H1 (cell line): ENCODE data around the gene PPARD. TPM values are rescaled to one million over a fixed set of nuclear protein-coding genes. Genes with fewer than 3 reads are reported as not detected.

Source experiments
- CTCF ChIA-PET: fragments of 300-600 bp; sonication (Branson Sonifier 250); formaldehyde crosslinking; loops from one replicate; lab custom pipeline; 2021; ENCODE audit not compliant: partially characterized antibody; lab: Charles Lee
- POLR2A ChIA-PET: fragments of 300-600 bp; sonication (Branson Sonifier 250); formaldehyde crosslinking; loops from one replicate; lab custom pipeline; 2021; ENCODE audit warnings: inconsistent platforms; ENCODE audit not compliant: partially characterized antibody; lab: Charles Lee
- DNase-seq, 2 experiments: peaks; one replicate each; pipeline versions ENCODE4 v3.0.0 to v3.0.0-alpha.2; 2010 to 2022; ENCODE audit warnings: low spot score in 2 of 2, low read depth in 1 of 2, mixed read lengths in 1 of 2
- FAIRE-seq: peaks from 2 replicates; lab custom pipeline; 2011; peaks lifted over from hg19 to GRCh38; lab: Jason Lieb, UNC
- H2AFZ ChIP-seq: 2 replicates; pipeline ENCODE4 v1.8.1; 2012; ENCODE audit warnings: low read length, inconsistent platforms
- H2AK5ac ChIP-seq: 2 replicates; pipeline ENCODE4 v1.6.1; 2013; ENCODE audit warnings: low read depth, low read length
- H2BK120ac ChIP-seq: replicated peaks from 2 replicates; pipeline ENCODE3; 2013; ENCODE audit warnings: low read depth, low read length, inconsistent platforms
- H2BK12ac ChIP-seq: 2 replicates; pipeline ENCODE4 v1.6.1; 2013; ENCODE audit warnings: low read depth, low read length
- H2BK15ac ChIP-seq: 2 replicates; pipeline ENCODE4 v1.6.1; 2013; ENCODE audit warnings: low read length
- H2BK20ac ChIP-seq: 2 replicates; pipeline ENCODE4 v1.6.1; 2013; ENCODE audit warnings: low read length
- H2BK5ac ChIP-seq: 2 replicates; pipeline ENCODE4 v1.6.1; 2013; ENCODE audit warnings: low read depth, low read length
- H3K14ac ChIP-seq: 2 replicates; pipeline ENCODE4 v1.6.1; 2013; ENCODE audit warnings: inconsistent platforms; ENCODE audit not compliant: insufficient read length
- H3K18ac ChIP-seq: 2 replicates; pipeline ENCODE4 v1.6.1; 2013; ENCODE audit warnings: low read length; ENCODE audit errors: extremely low read depth
- H3K23ac ChIP-seq: 2 replicates; pipeline ENCODE4 v1.6.1; 2013; ENCODE audit warnings: inconsistent platforms; ENCODE audit not compliant: insufficient read length
- H3K23me2 ChIP-seq: 2 replicates; pipeline ENCODE4 v1.6.1; 2013; ENCODE audit warnings: low read depth, low read length
- H3K27ac ChIP-seq: 2 replicates; pipeline ENCODE4 v1.6.1; 2011; ENCODE audit warnings: low read depth, low read length, inconsistent platforms
- H3K27me3 ChIP-seq, 4 experiments: replicated peaks in 1 of 4; 1 replicate in 1 of 4; 2 replicates in 3 of 4; pipeline versions ENCODE4 v1.6.1 to v1.8.1; 2011 to 2013; ENCODE audit warnings: low read length in 3 of 4, mild to moderate bottlenecking in 3 of 4, inconsistent platforms in 2 of 4, mixed read lengths in 2 of 4, moderate library complexity in 1 of 4; ENCODE audit not compliant: control insufficient read depth in 3 of 4, insufficient read depth in 3 of 4; ENCODE audit errors: extremely low read depth in 1 of 4
- H3K36me3 ChIP-seq, 4 experiments: 2 replicates each; pipeline versions ENCODE4 v1.6.1 to v1.8.1; 2011 to 2013; ENCODE audit warnings: mild to moderate bottlenecking in 4 of 4, low read length in 3 of 4, moderate library complexity in 2 of 4, control low read depth in 1 of 4, inconsistent platforms in 1 of 4; ENCODE audit not compliant: insufficient read depth in 4 of 4, control insufficient read depth in 2 of 4
- H3K4ac ChIP-seq: replicated peaks from 2 replicates; pipeline ENCODE3; 2013; ENCODE audit warnings: low read length, low read depth, mixed read lengths, inconsistent platforms; ENCODE audit not compliant: insufficient read length
- H3K4me1 ChIP-seq, 4 experiments: replicated peaks in 1 of 4; 1 replicate in 1 of 4; 2 replicates in 3 of 4; pipeline versions ENCODE4 v1.6.1 to v1.8.1; 2011 to 2013; ENCODE audit warnings: low read length in 3 of 4, inconsistent platforms in 2 of 4, mixed read lengths in 1 of 4; ENCODE audit not compliant: insufficient read depth in 4 of 4, control insufficient read depth in 3 of 4
- H3K4me2 ChIP-seq, 2 experiments: 2 replicates each; pipeline versions ENCODE4 v1.6.1 to v1.8.1; 2011 to 2013; ENCODE audit warnings: low read depth in 2 of 2, low read length in 2 of 2, control low read depth in 1 of 2, inconsistent platforms in 1 of 2, mild to moderate bottlenecking in 1 of 2; ENCODE audit not compliant: insufficient read depth in 1 of 2
- H3K4me3 ChIP-seq, 4 experiments: fragments of 200-600, 300-600 bp in 1 of 4; sonication (generic), shearing (Covaris generic), sonication (Bioruptor Twin) in 1 of 4; 2 replicates each; pipeline versions ENCODE4 v1.5.1 to v1.8.1; 2011 to 2016; ENCODE audit warnings: low read length in 4 of 4, low read depth in 3 of 4, control low read depth in 2 of 4, inconsistent platforms in 2 of 4, mild to moderate bottlenecking in 2 of 4, mixed read lengths in 1 of 4, moderate library complexity in 1 of 4; ENCODE audit not compliant: insufficient read depth in 2 of 4; ENCODE audit errors: extremely low read depth in 1 of 4
- H3K56ac ChIP-seq: replicated peaks from 2 replicates; pipeline ENCODE3; 2013; ENCODE audit warnings: low read depth, mild to moderate bottlenecking, mixed read lengths, low read length, inconsistent platforms; ENCODE audit not compliant: insufficient read length
- H3K79me1 ChIP-seq: 2 replicates; pipeline ENCODE4 v1.6.1; 2013; ENCODE audit warnings: low read depth, low read length, control low read depth
- H3K79me2 ChIP-seq, 2 experiments: 2 replicates each; pipeline versions ENCODE4 v1.6.1 to v1.8.1; 2012 to 2013; ENCODE audit warnings: low read length in 2 of 2, mild to moderate bottlenecking in 2 of 2, inconsistent platforms in 1 of 2; ENCODE audit not compliant: insufficient read depth in 2 of 2, control insufficient read depth in 1 of 2
- H3K9ac ChIP-seq, 4 experiments: replicated peaks in 1 of 4; 1 replicate in 1 of 4; 2 replicates in 3 of 4; pipeline versions ENCODE4 v1.6.1 to v1.8.1; 2011 to 2013; ENCODE audit warnings: low read depth in 3 of 4, low read length in 3 of 4, control low read depth in 2 of 4, mild to moderate bottlenecking in 2 of 4, moderate library complexity in 2 of 4, inconsistent platforms in 1 of 4; ENCODE audit errors: extremely low read depth in 1 of 4
- H3K9me3 ChIP-seq, 2 experiments: 2 replicates each; pipeline versions ENCODE4 v1.6.1 to v1.8.1; 2012 to 2013; ENCODE audit warnings: mild to moderate bottlenecking in 2 of 2, moderate library complexity in 2 of 2, control low read depth in 1 of 2, inconsistent platforms in 1 of 2, low read depth in 1 of 2, low read length in 1 of 2, mixed read lengths in 1 of 2; ENCODE audit not compliant: insufficient read depth in 2 of 2
- H4K20me1 ChIP-seq, 2 experiments: replicated peaks in 1 of 2; 2 replicates each; pipeline versions ENCODE3 to v1.8.1; 2011 to 2013; ENCODE audit warnings: inconsistent platforms in 2 of 2, low read length in 2 of 2, mild to moderate bottlenecking in 1 of 2; ENCODE audit not compliant: insufficient read depth in 2 of 2, control insufficient read depth in 1 of 2
- H4K5ac ChIP-seq: 2 replicates; pipeline ENCODE4 v1.6.1; 2013; ENCODE audit warnings: low read length, low read depth, mixed read lengths, inconsistent platforms; ENCODE audit not compliant: insufficient read length
- H4K8ac ChIP-seq: 2 replicates; pipeline ENCODE4 v1.8.0; 2013; ENCODE audit warnings: mild to moderate bottlenecking, moderate library complexity, low read length, inconsistent platforms; ENCODE audit not compliant: insufficient read depth; ENCODE audit errors: extremely low read depth
- H4K91ac ChIP-seq: replicated peaks from 2 replicates; pipeline ENCODE3; 2013; ENCODE audit warnings: low read length, mixed read lengths, inconsistent platforms; ENCODE audit not compliant: insufficient read length
- CBX5 ChIP-seq: fragments of 300-800, 300-1000 bp; sonication (generic); IDR thresholded peaks from 2 replicates; pipeline ENCODE4 v1.7.1; 2016; ENCODE audit warnings: antibody characterized with exemption, low read length, low read depth
- CHD1 ChIP-seq: IDR thresholded peaks from 2 replicates; pipeline ENCODE4 v1.6.1; 2012; ENCODE audit warnings: low read depth, low read length, improper control_type of control experiment
- EGR1 ChIP-seq: IDR thresholded peaks from 2 replicates; pipeline ENCODE4 v1.6.1; 2011; ENCODE audit warnings: low read depth, low read length, borderline replicate concordance
- JUN ChIP-seq: IDR thresholded peaks from 2 replicates; pipeline ENCODE4 v1.6.1; 2011; ENCODE audit warnings: low read depth, mild to moderate bottlenecking, improper control_type of control experiment, low read length
- KDM4A ChIP-seq: IDR thresholded peaks from one replicate; pipeline ENCODE4 v1.7.1; 2012; ENCODE audit warnings: low read depth, mild to moderate bottlenecking, moderate library complexity, low read length, inconsistent platforms; ENCODE audit not compliant: severe bottlenecking
- NANOG ChIP-seq: IDR thresholded peaks from 2 replicates; pipeline ENCODE4 v1.6.1; 2011; ENCODE audit warnings: low read length, low read depth, mild to moderate bottlenecking, inconsistent platforms; ENCODE audit not compliant: insufficient read depth, poor library complexity, severe bottlenecking
- NRF1 ChIP-seq: IDR thresholded peaks from 2 replicates; pipeline ENCODE4 v1.6.1; 2011; ENCODE audit warnings: mild to moderate bottlenecking, low read depth, low read length, improper control_type of control experiment
- POLR2AphosphoS5 ChIP-seq: IDR thresholded peaks from 2 replicates; pipeline ENCODE4 v1.6.1; 2011; ENCODE audit warnings: low read depth, low read length
- SIX5 ChIP-seq: IDR thresholded peaks from 2 replicates; pipeline ENCODE4 v1.6.1; 2011; ENCODE audit warnings: mild to moderate bottlenecking, low read depth, low read length
- SP1 ChIP-seq: IDR thresholded peaks from 2 replicates; pipeline ENCODE4 v1.6.1; 2011; ENCODE audit warnings: low read depth, low read length
- SUZ12 ChIP-seq: fragments of 200-600 bp; sonication (generic); IDR thresholded peaks from 2 replicates; pipeline ENCODE4 v1.6.1; 2012; ENCODE audit warnings: mild to moderate bottlenecking, inconsistent platforms, low read length, moderate library complexity, mixed read lengths
- TAF7 ChIP-seq: optimal IDR thresholded peaks from 2 replicates; pipeline ENCODE3; 2011; ENCODE audit warnings: low read depth, mild to moderate bottlenecking, inconsistent platforms, low read length, moderate library complexity, borderline replicate concordance
- WGBS, 2 experiments: shearing (Covaris generic) in 1 of 2; methylation state at CpG; one replicate each; pipeline versions ENCODE4 v1.1.6 to v1.1.7; 2013 to 2015; ENCODE audit warnings: low lambda C conversion rate in 2 of 2, mixed read lengths in 2 of 2, inconsistent platforms in 1 of 2, low coverage in 1 of 2, missing lambda C conversion rate in 1 of 2; ENCODE audit not compliant: insufficient replicate concordance in 2 of 2, insufficient coverage in 1 of 2, insufficient read length in 1 of 2; ENCODE audit errors: extremely low coverage in 1 of 2, missing lambda C conversion rate in 1 of 2; 5-methylcytosine and 5-hydroxymethylcytosine counted together
- polyA plus RNA-seq, 7 experiments: library from polyadenylated mRNA; depleted of rRNA in 3 of 7; stranded (reverse) in 5 of 7; unstranded in 2 of 7; fragments of >200 nt in 5 of 7; fragments of 200-250 nt in 2 of 7; gene quantifications; 1 replicate in 5 of 7; 2 replicates in 1 of 7; 4 replicates in 1 of 7; pipeline versions ENCODE4 v1.2.1 to v1.2.3, GENCODE V29; 2011 to 2013; ENCODE audit warnings: missing spikeins in 2 of 7, mixed read lengths in 2 of 7
- total RNA-seq: library from RNA; stranded (reverse); fragmentation: NEBNext Ultra II Directional; extraction: Animal tissue kit (Norgen Biotek cat#: 25700); gene quantifications from 2 replicates; pipeline ENCODE4 v1.2.1, GENCODE V29; 2021

The PPARD gene
- total and polyA plus RNA-seq, 2 of the 8 experiments (the other 6 are each of a cell fraction or from before 2014, with no cell fraction given) = 14.6 to 14.9 TPM

- no peak overlapping the region for H2BK5ac ChIP-seq
- no peak overlapping the region for H3K4ac ChIP-seq
- H2BK12ac ChIP-seq = no peak overlapping the region
- H2BK15ac ChIP-seq = no peak overlapping the region
- no peak overlapping the region for H3K23ac ChIP-seq
- no peak overlapping the region for H2BK120ac ChIP-seq
- H3K27me3 ChIP-seq = peaks cover 3 to 15% (median 12%) of the 10 kb centered on the region in 4 experiments
- H3K79me2 ChIP-seq = no peaks in the 10 kb centered on the region
- H2BK20ac ChIP-seq = no peak overlapping the region
- H2AFZ ChIP-seq = no peak overlapping the region
- H3K79me1 ChIP-seq = no peaks in the 10 kb centered on the region
- H4K8ac ChIP-seq = no peak overlapping the region; the same call in 1 of the 2 replicates
- H2AK5ac ChIP-seq = no peak overlapping the region
- H4K20me1 ChIP-seq = peaks cover 0 to 1% of the 10 kb centered on the region in 2 experiments
- H3K23me2 ChIP-seq = peaks cover 5% of the 10 kb centered on the region
- no peaks in the 10 kb centered on the region for H3K36me3 ChIP-seq
- no peaks in the 10 kb centered on the region for H3K9me3 ChIP-seq
- no peak overlapping the region for H3K18ac ChIP-seq
- H3K4me1 ChIP-seq = peaks cover 2 to 5% (median 4%) of the 10 kb centered on the region in 4 experiments
- WGBS, 2 experiments = 45% methylated on average over 2 of the region's 2 CpGs; no CpG with 5 or more reads in 1 of the 2 experiments
- no peak overlapping the region for H3K4me2 ChIP-seq
- no peak for DNase-seq
- no peak overlapping the region for H3K4me3 ChIP-seq
- no peak overlapping the region for H3K56ac ChIP-seq
- H3K14ac ChIP-seq = no peak overlapping the region
- no peak overlapping the region for H4K91ac ChIP-seq
- H3K9ac ChIP-seq = no peak overlapping the region
- ChIA-PET CTCF (interaction anchor here (0.9 to 21.2 kb wide), 5 partner anchors 10 to 48 kb away, joined by 3 to 358 read pairs (median 11); partner anchors contain the start of gene DEF6), POLR2A (no interaction called here)
- H3K27ac ChIP-seq = no peak overlapping the region
- FAIRE-seq = no peak
- H4K5ac ChIP-seq = no peak overlapping the region
- TF ChIP-seq CBX5 = no peak
- TF ChIP-seq NRF1 = no peak
- no peak for TF ChIP-seq SP1
- TF ChIP-seq EGR1 = no peak
- TF ChIP-seq POLR2AphosphoS5 = no peak
- TF ChIP-seq SUZ12 = no peak
- TF ChIP-seq JUN = no peak
- TF ChIP-seq CHD1 = no peak
- no peak for TF ChIP-seq KDM4A
- TF ChIP-seq NANOG = no peak
- TF ChIP-seq SIX5 = no peak
- TF ChIP-seq TAF7 = no peak
Observed at GRCh38 chr6:35312807-35313206, 29.6 kb upstream of the PPARD start.
